ENCODE results near the gene PCSK6.
"Not testable (repeated sequence)": the region's sequence is repeated elsewhere in the genome, so short reads cannot be mapped to it uniquely, and the experiment has no call there.

Gene PCSK6

DNA sequence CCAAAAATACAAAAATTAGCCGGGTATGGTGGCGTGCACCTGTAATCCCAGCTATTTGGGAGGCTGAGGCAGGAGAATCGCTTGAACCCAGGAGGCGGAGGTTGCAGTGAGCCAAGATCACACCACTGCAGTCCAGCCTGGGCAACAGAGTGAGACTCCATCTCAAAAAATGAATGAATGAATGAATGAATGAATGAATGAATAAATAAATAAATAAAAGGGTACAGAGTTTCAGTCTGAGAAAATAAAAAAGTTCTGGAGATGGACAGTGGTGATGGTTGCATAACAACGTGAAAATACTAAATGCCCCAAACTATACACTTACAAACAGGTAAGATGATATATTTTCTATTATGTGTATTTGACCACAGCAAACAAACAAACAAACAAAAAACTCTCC is 34.7 kb downstream of the PCSK6 start:
- H3K4me3 ChIP-seq (ENCODE audit: low read length in 2 of 2); H3K9ac ChIP-seq (ENCODE audit: low read depth, low read length, poor library complexity); H2BK12ac ChIP-seq (ENCODE audit: low read length); H3K23ac ChIP-seq (ENCODE audit: low read depth, low read length, poor library complexity); H4K8ac ChIP-seq (ENCODE audit: low read depth, low read length); DNase-seq (ENCODE audit: low spot score); H3K4me2 ChIP-seq (ENCODE audit: insufficient read depth, low read length, poor library complexity, severe bottlenecking); H2BK120ac ChIP-seq (ENCODE audit: low read depth, low read length); H2BK15ac ChIP-seq (ENCODE audit: low read length); H2AK5ac ChIP-seq (ENCODE audit: low read depth, low read length); H3K27ac ChIP-seq (replicated peaks; ENCODE audit: low read length); H3K79me1 ChIP-seq (ENCODE audit: low read depth, low read length); H3K27me3 ChIP-seq (ENCODE audit: control insufficient read depth in 3 of 3, insufficient read depth in 3 of 3, low read depth in 1 of 3, low read length in 3 of 3); H3K18ac ChIP-seq (ENCODE audit: low read length); H3K9me3 ChIP-seq (replicated peaks in 1 of 2; ENCODE audit: control insufficient read depth in 2 of 2, insufficient read depth in 1 of 2, low read depth in 1 of 2, low read length in 2 of 2); H3K36me3 ChIP-seq (replicated peaks in 1 of 2; ENCODE audit: control insufficient read depth in 2 of 2, insufficient read depth in 2 of 2, low read length in 2 of 2); H3K14ac ChIP-seq (ENCODE audit: low read length); H3K4ac ChIP-seq (ENCODE audit: low read length); H4K91ac ChIP-seq (ENCODE audit: low read depth, low read length, poor library complexity); H2BK5ac ChIP-seq (ENCODE audit: low read length): not testable (repeated sequence)
- no CpG with 5 or more reads among the region's 5 CpGs for WGBS, 2 donors (ENCODE audit: extremely low coverage in 2 of 2, insufficient read length in 2 of 2, insufficient replicate concordance in 1 of 2)
- H3K4me1 ChIP-seq (ENCODE audit: control insufficient read depth in 2 of 2, insufficient read depth in 1 of 2, low read depth in 1 of 2, low read length in 2 of 2), result peaks cover 22 to 28% of the 10 kb centered on the region in 2 donors
- H2AFZ ChIP-seq (ENCODE audit: low read length), result peak overlapping the region; percentile 61

DNA sequence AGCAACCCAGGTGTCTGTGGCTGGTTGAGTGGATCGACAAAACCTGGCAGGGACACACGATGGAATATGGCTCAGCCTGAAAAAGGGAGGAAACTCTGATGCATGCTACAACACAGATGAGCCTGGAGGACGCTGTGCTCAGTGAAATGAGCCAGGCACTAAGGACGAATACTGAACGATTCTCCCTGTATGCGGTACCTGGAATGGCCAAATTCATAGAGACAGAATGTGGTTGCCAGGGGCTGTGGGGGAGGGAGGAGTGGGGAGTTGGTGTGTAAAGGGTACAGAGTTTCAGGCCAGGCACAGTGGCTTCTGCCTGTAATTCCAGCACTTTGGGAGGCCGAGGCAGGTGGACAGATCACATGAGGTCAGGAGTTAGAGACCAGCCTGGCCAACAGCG is 35.1 kb downstream of the PCSK6 start:
- Histone ChIP-seq H3K4ac (ENCODE audit: low read length) (no peak overlapping the region), H2BK120ac (ENCODE audit: low read depth, low read length) (no peak overlapping the region), H4K91ac (ENCODE audit: low read depth, low read length, poor library complexity) (no peak overlapping the region), H3K14ac (ENCODE audit: low read length) (no peak overlapping the region), H3K27me3 (ENCODE audit: control insufficient read depth in 3 of 3, insufficient read depth in 3 of 3, low read depth in 1 of 3, low read length in 3 of 3) (peaks cover 0 to 2% (median 0%) of the 10 kb centered on the region in 3 experiments), H3K9me3 (replicated peaks in 1 of 2; ENCODE audit: control insufficient read depth in 2 of 2, insufficient read depth in 1 of 2, low read depth in 1 of 2, low read length in 2 of 2) (no peaks in the 10 kb centered on the region), H2BK5ac (ENCODE audit: low read length) (no peak overlapping the region), H3K36me3 (replicated peaks in 1 of 2; ENCODE audit: control insufficient read depth in 2 of 2, insufficient read depth in 2 of 2, low read length in 2 of 2) (no peaks in the 10 kb centered on the region), H3K23ac (ENCODE audit: low read depth, low read length, poor library complexity) (no peak overlapping the region), H3K9ac (ENCODE audit: low read depth, low read length, poor library complexity) (no peak overlapping the region), H2BK12ac (ENCODE audit: low read length) (no peak overlapping the region), H4K8ac (ENCODE audit: low read depth, low read length) (no peak overlapping the region), H2BK15ac (ENCODE audit: low read length) (no peak overlapping the region), H3K79me1 (ENCODE audit: low read depth, low read length) (no peaks in the 10 kb centered on the region), H2AFZ (ENCODE audit: low read length) (no peak overlapping the region), H3K4me2 (ENCODE audit: insufficient read depth, low read length, poor library complexity, severe bottlenecking) (no peak overlapping the region), H3K27ac (replicated peaks; ENCODE audit: low read length) (no peak overlapping the region), H3K4me3 (ENCODE audit: low read length in 2 of 2) (no peak overlapping the region), H3K18ac (ENCODE audit: low read length) (peak overlapping the region; percentile 15), H2AK5ac (ENCODE audit: low read depth, low read length) (no peak overlapping the region), H3K4me1 (ENCODE audit: control insufficient read depth in 2 of 2, insufficient read depth in 1 of 2, low read depth in 1 of 2, low read length in 2 of 2) (peaks cover 22 to 28% of the 10 kb centered on the region in 2 donors)
- no peak for DNase-seq (ENCODE audit: low spot score)
- WGBS, 2 donors (ENCODE audit: extremely low coverage in 2 of 2, insufficient read length in 2 of 2, insufficient replicate concordance in 1 of 2), result no CpG with 5 or more reads among the region's 8 CpGs

DNA sequence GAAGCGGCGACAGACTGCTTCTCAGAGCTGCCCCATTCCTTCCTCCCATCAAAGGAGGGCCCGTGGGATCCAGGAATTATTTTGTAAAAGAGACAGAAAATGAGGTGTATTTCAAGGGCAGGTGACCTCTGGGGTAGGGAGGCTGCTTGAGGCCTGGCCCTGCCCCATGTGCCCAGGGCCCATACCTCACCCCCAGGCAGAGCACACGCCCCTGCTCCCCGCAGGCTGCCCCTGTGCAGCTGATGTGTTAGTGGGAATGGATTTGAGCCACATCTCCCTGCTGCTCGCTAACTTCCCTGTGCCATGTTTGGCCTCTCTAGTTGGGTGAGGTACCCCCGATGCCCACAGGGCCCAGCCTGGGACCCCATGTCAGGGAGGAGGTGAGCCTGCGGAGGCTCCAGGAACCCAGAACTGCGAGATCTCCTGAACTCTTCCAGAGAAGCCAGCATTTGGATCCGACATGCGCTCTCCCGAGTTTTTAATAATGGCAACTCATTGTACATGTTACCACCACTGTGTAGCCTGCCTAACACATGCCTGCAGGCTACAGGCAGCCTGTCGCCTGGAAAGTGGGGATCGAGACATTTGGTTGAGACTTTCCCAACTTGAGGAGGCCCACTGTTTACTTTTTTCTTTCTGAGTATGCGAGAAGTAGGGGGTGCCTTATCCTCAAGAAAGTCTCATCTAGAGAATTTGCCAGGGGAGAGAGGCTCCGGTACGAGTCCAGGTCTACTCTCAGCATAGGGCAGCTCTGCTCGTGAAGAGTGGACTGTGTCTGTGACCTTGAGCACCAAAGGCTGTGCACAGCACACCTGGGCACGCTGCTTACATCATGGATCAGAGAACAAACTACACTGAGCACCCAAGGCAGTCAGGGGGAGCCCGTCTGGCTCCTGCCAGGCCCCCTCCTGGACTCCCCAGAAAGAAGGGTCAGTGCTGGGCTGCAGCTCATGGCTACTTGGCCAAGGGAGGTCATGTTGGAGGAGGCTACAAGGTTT is 36.1 kb downstream of the PCSK6 start:
- no peaks in the 10 kb centered on the region for H3K9me3 ChIP-seq (replicated peaks in 1 of 2; ENCODE audit: control insufficient read depth in 2 of 2, insufficient read depth in 1 of 2, low read depth in 1 of 2, low read length in 2 of 2)
- H3K27me3 ChIP-seq (ENCODE audit: control insufficient read depth in 3 of 3, insufficient read depth in 3 of 3, low read depth in 1 of 3, low read length in 3 of 3), result peaks cover 0 to 2% (median 0%) of the 10 kb centered on the region in 3 experiments
- H3K79me1 ChIP-seq (ENCODE audit: low read depth, low read length), result no peaks in the 10 kb centered on the region
- no peak overlapping the region for H3K27ac ChIP-seq (replicated peaks; ENCODE audit: low read length)
- H3K23ac ChIP-seq (ENCODE audit: low read depth, low read length, poor library complexity), result peak overlapping the region; percentile 13
- H2BK120ac ChIP-seq (ENCODE audit: low read depth, low read length), result no peak overlapping the region
- peak overlapping the region; percentile 23 for H3K4ac ChIP-seq (ENCODE audit: low read length)
- peak overlapping the region; percentile 85 for H3K18ac ChIP-seq (ENCODE audit: low read length)
- H3K4me1 ChIP-seq (ENCODE audit: control insufficient read depth in 2 of 2, insufficient read depth in 1 of 2, low read depth in 1 of 2, low read length in 2 of 2), result peaks cover 21 to 28% of the 10 kb centered on the region in 2 donors
- no peak overlapping the region for H2BK15ac ChIP-seq (ENCODE audit: low read length)
- peak overlapping the region; percentile 9 for H2AFZ ChIP-seq (ENCODE audit: low read length)
- H2BK5ac ChIP-seq (ENCODE audit: low read length), result no peak overlapping the region
- H4K91ac ChIP-seq (ENCODE audit: low read depth, low read length, poor library complexity), result no peak overlapping the region
- H3K14ac ChIP-seq (ENCODE audit: low read length), result no peak overlapping the region
- H2BK12ac ChIP-seq (ENCODE audit: low read length), result no peak overlapping the region
- WGBS, 2 donors (ENCODE audit: extremely low coverage in 2 of 2, insufficient read length in 2 of 2, insufficient replicate concordance in 1 of 2), result no CpG with 5 or more reads among the region's 20 CpGs
- no peak overlapping the region for H3K4me3 ChIP-seq (ENCODE audit: low read length in 2 of 2)
- no peak overlapping the region for H3K4me2 ChIP-seq (ENCODE audit: insufficient read depth, low read length, poor library complexity, severe bottlenecking)
- H4K8ac ChIP-seq (ENCODE audit: low read depth, low read length), result no peak overlapping the region
- H3K36me3 ChIP-seq (replicated peaks in 1 of 2; ENCODE audit: control insufficient read depth in 2 of 2, insufficient read depth in 2 of 2, low read length in 2 of 2), result no peaks in the 10 kb centered on the region
- H3K9ac ChIP-seq (ENCODE audit: low read depth, low read length, poor library complexity), result peak overlapping the region; percentile 47
- H2AK5ac ChIP-seq (ENCODE audit: low read depth, low read length), result no peak overlapping the region
- DNase-seq (ENCODE audit: low spot score), result no peak

DNA sequence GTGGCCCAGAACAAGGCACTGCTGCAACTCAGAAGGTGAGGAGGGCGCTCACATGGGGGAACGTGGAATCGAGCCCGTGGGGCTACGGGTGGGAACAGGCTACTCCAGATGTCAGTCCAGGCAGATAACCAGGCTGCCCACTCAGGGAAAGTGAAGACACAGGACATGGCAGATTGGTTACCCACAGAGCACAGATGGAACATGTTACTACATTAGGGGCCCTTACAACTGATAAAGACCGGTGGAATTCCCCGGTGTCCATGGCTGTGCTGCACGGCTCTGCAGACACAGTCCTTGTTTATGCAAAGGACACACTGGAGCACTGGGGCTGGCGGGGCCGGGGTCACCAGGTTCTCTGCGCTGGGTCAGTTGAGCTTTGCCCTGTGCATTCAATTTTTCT is 36.9 kb downstream of the PCSK6 start:
- Histone ChIP-seq H4K8ac (ENCODE audit: low read depth, low read length) (no peak overlapping the region), H3K18ac (ENCODE audit: low read length) (peak overlapping the region; percentile 89), H3K36me3 (replicated peaks in 1 of 2; ENCODE audit: control insufficient read depth in 2 of 2, insufficient read depth in 2 of 2, low read length in 2 of 2) (no peaks in the 10 kb centered on the region), H2BK12ac (ENCODE audit: low read length) (no peak overlapping the region), H3K27me3 (ENCODE audit: control insufficient read depth in 3 of 3, insufficient read depth in 3 of 3, low read depth in 1 of 3, low read length in 3 of 3) (no peaks in the 10 kb centered on the region), H3K4me2 (ENCODE audit: insufficient read depth, low read length, poor library complexity, severe bottlenecking) (no peak overlapping the region), H3K4ac (ENCODE audit: low read length) (no peak overlapping the region), H3K14ac (ENCODE audit: low read length) (no peak overlapping the region), H2BK120ac (ENCODE audit: low read depth, low read length) (no peak overlapping the region), H3K4me3 (ENCODE audit: low read length in 2 of 2) (no peak overlapping the region), H3K9me3 (replicated peaks in 1 of 2; ENCODE audit: control insufficient read depth in 2 of 2, insufficient read depth in 1 of 2, low read depth in 1 of 2, low read length in 2 of 2) (no peaks in the 10 kb centered on the region), H3K9ac (ENCODE audit: low read depth, low read length, poor library complexity) (no peak overlapping the region), H3K79me1 (ENCODE audit: low read depth, low read length) (no peaks in the 10 kb centered on the region), H3K27ac (replicated peaks; ENCODE audit: low read length) (no peak overlapping the region), H4K91ac (ENCODE audit: low read depth, low read length, poor library complexity) (no peak overlapping the region), H2BK15ac (ENCODE audit: low read length) (no peak overlapping the region), H2BK5ac (ENCODE audit: low read length) (no peak overlapping the region), H2AFZ (ENCODE audit: low read length) (no peak overlapping the region), H3K4me1 (ENCODE audit: control insufficient read depth in 2 of 2, insufficient read depth in 1 of 2, low read depth in 1 of 2, low read length in 2 of 2) (peaks cover 20 to 28% of the 10 kb centered on the region in 2 donors), H3K23ac (ENCODE audit: low read depth, low read length, poor library complexity) (peak overlapping the region; percentile 13), H2AK5ac (ENCODE audit: low read depth, low read length) (peak overlapping the region; percentile 17)
- no peak for DNase-seq (ENCODE audit: low spot score)
- no CpG with 5 or more reads among the region's 11 CpGs for WGBS, 2 donors (ENCODE audit: extremely low coverage in 2 of 2, insufficient read length in 2 of 2, insufficient replicate concordance in 1 of 2)
